DMS153 (cell line): ENCODE results near the gene OR2T34.
"Not testable (repeated sequence)": the region's sequence is repeated elsewhere in the genome, so short reads cannot be mapped to it uniquely, and the experiment has no call there.

Experiments used
- DNase-seq: peaks from one replicate; lab custom pipeline; 2025; lab: John Stamatoyannopoulos, UW

OR2T34 gene

GRCh38 chr1:248562672-248563071, 11.9 kb downstream of the OR2T34 start, which contains the start of gene OR2T29:
Gene OR2T29 (minus strand): TSS chr1:248562772. CDS start chr1:248559491, 3,281 bp downstream.
- DNase-seq: not testable (repeated sequence)

GRCh38 chr1:248551027-248551426, 23.5 kb downstream of the OR2T34 start:
- not testable (repeated sequence) for DNase-seq

- not testable (repeated sequence) for DNase-seq
Observed at GRCh38 chr1:248547383-248547782, 27.2 kb downstream of the OR2T34 start.

- not testable (repeated sequence) for DNase-seq
Observed at GRCh38 chr1:248537449-248537848, 37.1 kb downstream of the OR2T34 start.
